ENCODE results near the gene TRAF5.

DNA sequence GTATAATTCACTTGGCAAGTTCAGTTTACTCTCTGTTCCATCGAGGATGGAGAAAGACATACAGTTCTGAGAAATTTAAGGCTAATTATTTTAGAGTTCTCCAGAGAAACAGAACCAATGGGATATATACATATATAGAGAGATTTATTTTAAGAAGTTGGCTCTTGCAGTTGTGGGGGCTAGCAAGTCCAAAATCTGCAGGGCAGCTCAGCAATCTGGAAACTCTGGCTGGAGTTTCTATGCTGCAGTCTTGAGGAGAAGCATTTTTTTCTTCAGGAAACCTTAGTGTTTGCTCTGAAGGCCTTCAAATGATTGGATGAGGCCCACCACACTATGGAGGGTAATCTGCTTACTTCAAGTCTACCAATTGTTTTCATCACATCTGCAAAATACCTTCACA, 34.6 kb downstream of the TRAF5 start:
- TF ChIP-seq, protein P1, sequence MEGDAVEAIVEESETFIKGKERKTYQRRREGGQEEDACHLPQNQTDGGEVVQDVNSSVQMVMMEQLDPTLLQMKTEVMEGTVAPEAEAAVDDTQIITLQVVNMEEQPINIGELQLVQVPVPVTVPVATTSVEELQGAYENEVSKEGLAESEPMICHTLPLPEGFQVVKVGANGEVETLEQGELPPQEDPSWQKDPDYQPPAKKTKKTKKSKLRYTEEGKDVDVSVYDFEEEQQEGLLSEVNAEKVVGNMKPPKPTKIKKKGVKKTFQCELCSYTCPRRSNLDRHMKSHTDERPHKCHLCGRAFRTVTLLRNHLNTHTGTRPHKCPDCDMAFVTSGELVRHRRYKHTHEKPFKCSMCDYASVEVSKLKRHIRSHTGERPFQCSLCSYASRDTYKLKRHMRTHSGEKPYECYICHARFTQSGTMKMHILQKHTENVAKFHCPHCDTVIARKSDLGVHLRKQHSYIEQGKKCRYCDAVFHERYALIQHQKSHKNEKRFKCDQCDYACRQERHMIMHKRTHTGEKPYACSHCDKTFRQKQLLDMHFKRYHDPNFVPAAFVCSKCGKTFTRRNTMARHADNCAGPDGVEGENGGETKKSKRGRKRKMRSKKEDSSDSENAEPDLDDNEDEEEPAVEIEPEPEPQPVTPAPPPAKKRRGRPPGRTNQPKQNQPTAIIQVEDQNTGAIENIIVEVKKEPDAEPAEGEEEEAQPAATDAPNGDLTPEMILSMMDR (IDR thresholded peaks at IDR 0.05): no peak
- TF ChIP-seq POLR2A (IDR thresholded peaks at IDR 0.05): no peak
